ENCODE measurements around the gene RIT2.

The RIT2 gene

DNA sequence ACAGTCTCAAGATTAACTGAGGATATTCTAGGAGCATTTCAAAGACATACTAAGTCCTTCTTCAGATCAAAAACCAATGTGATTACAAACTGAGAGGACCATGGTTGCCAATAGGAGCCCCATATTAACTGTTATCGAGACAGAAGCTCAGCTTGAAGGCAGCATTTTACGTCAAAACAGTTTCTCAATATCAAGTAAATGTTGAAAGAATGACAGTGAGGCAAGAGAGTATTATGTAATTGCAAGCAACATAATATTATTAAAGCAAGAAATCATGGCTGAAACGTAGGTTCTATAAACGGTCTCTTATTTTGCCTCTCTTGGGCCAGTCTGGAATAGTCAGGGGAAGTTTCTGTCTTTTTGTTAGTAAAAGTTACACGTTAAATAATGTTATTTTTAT, 22.9 kb downstream of the RIT2 start:
- in situ Hi-C loops (cut with MboI; ENCODE audit: low sequenced_read_pairs): no loop called here

GRCh38 chr18:43081396-43081795, 34.1 kb downstream of the RIT2 start:
- in situ Hi-C loops (cut with MboI; ENCODE audit: low sequenced_read_pairs): no loop called here

GRCh38 chr18:43080671-43081070, 34.8 kb downstream of the RIT2 start:
- in situ Hi-C loops (cut with MboI; ENCODE audit: low sequenced_read_pairs): no loop called here

GRCh38 chr18:43079422-43079821, 36.1 kb downstream of the RIT2 start:
- in situ Hi-C loops (cut with MboI; ENCODE audit: low sequenced_read_pairs): no loop called here

DNA sequence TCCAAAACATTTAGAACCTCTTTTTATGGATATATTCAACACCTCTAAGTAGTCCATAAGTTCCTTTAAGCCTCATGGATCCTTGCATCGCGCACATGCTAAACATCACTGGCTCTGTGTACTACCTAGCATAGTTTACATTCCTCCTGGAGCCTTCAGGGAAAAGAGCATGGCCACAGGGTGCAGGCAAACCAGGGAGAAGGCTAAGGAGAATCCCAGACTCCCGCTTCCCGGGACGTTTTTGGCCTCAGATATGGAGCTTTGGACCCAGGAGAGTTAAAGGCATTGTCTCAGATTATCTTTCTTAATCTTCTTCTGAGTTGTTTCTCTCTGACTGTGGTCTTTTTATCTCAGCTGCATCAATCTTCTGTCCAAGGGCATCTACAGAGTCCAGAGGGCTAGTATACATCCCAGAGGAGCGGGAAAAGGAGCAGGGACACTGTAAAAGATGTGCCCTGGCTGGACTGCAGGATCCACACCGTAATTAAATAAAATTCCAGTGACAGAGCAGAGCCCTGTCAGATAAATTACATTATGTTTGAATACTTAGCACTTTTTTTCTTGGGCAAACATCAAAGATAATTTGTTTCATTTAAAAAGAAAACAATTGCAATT, 36.9 kb downstream of the RIT2 start:
- in situ Hi-C loops (cut with MboI; ENCODE audit: low sequenced_read_pairs): no loop called here

DNA sequence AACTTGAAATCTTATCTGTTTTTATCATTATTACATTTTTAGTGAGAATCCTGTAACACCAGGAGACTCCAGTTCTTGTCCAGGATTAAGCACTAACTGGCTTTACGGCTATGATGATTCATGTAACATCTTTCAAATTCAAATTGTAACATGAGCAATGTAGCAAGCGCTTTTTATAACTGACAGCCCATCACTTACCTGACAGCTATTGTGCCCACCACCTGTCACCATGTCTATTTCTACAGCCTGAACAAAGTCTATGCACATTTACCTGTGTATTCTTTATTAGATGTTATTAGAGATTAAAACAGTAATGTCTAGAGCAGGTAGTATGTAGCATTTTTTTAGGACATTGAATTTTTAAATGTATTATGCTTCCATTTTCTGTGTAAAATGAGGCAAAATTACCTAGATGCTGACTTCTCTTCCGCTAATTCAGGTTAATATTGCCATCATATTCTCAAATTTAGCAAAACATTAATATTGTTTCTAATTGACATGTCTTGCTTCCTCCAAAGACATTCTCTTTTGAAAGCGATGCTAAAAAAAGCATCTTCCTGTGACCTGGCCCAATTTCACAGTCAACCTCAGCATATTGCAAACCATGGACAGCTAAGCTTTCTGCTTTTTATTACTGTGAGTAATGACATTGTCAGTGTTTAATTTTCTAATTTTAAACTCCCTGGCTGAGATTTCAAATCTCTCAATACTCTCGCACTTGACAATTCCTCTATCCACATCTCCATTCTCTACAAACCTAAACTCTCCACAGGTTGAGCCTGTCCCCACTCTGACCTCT, 37.8 kb downstream of the RIT2 start:
- in situ Hi-C loops (cut with MboI; ENCODE audit: low sequenced_read_pairs): no loop called here

DNA sequence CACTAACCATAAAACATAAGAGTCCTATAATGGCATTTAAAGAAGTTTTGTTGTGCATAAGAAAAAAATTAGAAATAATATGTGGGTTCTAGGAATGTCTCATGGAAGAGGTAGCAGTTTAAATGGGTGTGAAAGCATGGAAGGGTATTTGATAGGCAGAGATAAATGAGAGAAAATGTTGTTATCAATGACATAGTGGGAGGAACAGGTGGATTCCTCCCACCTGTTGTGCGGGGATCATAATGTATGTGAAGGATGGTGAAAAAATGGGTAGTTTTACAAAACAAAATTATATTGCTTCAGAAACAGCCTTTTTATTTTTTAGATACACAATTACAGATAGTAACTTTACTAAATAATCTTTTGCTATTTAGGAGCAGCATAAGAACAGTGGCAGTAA, 41.7 kb downstream of the RIT2 start:
- in situ Hi-C loops (cut with MboI; ENCODE audit: low sequenced_read_pairs): no loop called here

GRCh38 chr18:43068781-43069180, 46.7 kb downstream of the RIT2 start:
- in situ Hi-C loops (cut with MboI; ENCODE audit: low sequenced_read_pairs): no loop called here

GRCh38 chr18:43067570-43067969, 47.9 kb downstream of the RIT2 start:
- in situ Hi-C loops (cut with MboI; ENCODE audit: low sequenced_read_pairs): no loop called here

GRCh38 chr18:43061816-43062215, 53.7 kb downstream of the RIT2 start:
- in situ Hi-C loops (cut with MboI; ENCODE audit: low sequenced_read_pairs): no loop called here

- in situ Hi-C loops (cut with MboI; ENCODE audit: low sequenced_read_pairs): no loop called here
Observed at GRCh38 chr18:43061318-43061717, 54.2 kb downstream of the RIT2 start.

GRCh38 chr18:43060020-43060419, 55.5 kb downstream of the RIT2 start:
- in situ Hi-C loops (cut with MboI; ENCODE audit: low sequenced_read_pairs): no loop called here

DNA sequence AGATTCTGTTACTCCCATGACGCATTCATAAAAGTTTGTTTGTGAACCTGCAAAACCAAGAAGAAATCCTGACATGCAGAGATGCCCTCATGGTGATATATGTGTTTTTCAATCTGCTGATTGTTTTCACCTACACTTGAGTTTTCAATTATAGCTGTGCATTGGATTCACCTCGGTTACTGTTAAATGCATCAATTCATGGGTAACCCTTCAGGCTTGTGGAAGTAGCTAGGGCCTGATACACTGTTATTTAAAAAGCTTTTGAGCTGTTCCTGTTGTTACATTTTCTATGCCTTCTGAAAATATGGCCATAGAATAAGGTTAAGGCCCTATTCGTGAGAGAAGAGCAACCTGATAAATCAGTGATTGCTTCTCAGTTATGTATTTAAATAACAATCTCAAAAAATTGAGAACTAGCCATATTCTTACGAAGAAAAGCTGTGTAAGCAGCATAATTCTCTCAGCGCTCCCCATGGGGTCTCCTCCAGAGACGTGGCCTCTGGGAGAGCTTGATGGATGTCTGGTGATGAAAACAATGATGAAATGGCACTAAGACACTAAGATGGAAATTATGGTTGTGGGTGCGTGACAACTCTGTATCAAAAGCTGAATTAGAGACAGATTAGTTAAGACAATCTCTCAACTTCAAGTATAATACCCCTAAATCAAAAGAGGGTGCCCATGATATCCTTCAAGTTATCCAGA, 60.5 kb downstream of the RIT2 start:
- in situ Hi-C loops (cut with MboI; ENCODE audit: low sequenced_read_pairs): no loop called here

GRCh38 chr18:43049021-43049420, 66.5 kb downstream of the RIT2 start:
- in situ Hi-C loops (cut with MboI; ENCODE audit: low sequenced_read_pairs): no loop called here

GRCh38 chr18:43046322-43046721, 69.2 kb downstream of the RIT2 start:
- in situ Hi-C loops (cut with MboI; ENCODE audit: low sequenced_read_pairs): no loop called here

- in situ Hi-C loops (cut with MboI; ENCODE audit: low sequenced_read_pairs): no loop called here
Observed at GRCh38 chr18:43043626-43044025, 71.9 kb downstream of the RIT2 start.

DNA sequence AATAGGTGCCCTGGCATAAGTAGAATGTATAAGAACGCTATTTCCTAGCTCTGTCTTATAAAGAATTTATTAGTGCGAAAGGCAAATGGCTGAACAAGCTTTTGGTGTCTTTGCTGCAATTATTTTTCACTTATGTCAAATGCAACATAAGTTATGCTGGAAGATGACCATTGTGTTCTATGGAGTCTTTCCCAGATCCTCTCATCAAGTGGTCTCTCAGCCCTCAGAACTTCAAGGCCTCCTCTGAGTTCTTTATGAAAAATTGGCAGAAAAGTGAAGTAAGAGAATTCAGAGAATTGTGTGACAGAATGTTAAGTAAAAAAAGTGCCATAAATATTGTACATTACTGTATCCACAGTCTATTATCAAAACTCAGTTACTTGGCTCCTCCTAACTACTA, 75.2 kb downstream of the RIT2 start:
- in situ Hi-C loops (cut with MboI; ENCODE audit: low sequenced_read_pairs): no loop called here

GRCh38 chr18:43034683-43035500, 80.6 kb downstream of the RIT2 start:
- in situ Hi-C loops (cut with MboI; ENCODE audit: low sequenced_read_pairs): no loop called here

GRCh38 chr18:43031169-43031568, 84.3 kb downstream of the RIT2 start:
- in situ Hi-C loops (cut with MboI; ENCODE audit: low sequenced_read_pairs): no loop called here

DNA sequence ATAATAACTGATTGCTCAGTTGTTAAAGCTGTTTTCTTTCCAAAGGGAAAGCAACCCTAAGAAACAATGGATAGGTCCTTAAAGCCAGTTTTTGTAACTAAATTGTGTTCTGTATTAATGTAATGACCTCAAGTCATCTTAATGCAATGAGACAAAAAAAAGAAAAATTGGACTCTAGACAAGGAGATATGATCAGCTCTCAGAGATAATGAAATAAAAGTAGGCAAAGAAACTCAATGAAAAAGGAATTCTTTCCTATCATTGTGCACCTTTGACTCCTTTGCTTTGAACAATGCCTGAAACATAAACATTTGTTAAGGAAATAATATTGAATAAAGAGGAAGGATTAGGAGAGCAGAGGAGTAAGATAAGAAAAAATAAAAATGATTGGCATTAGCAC, 86.1 kb downstream of the RIT2 start:
- in situ Hi-C loops (cut with MboI; ENCODE audit: low sequenced_read_pairs): no loop called here

- in situ Hi-C loops (cut with MboI; ENCODE audit: low sequenced_read_pairs): no loop called here
Observed at GRCh38 chr18:43022874-43023273, 92.6 kb downstream of the RIT2 start.
